ENCODE results near the gene TMEM140. TPM values are rescaled to one million over a fixed set of nuclear protein-coding genes. Genes with fewer than 3 reads are reported as not detected.
A peak's percentile ranks its signal among the peaks of the same experiment; 100 is the strongest.

The TMEM140 gene
- total RNA-seq, 2 donors from 2014 or later, result 4.0 to 9.6 TPM

DNA sequence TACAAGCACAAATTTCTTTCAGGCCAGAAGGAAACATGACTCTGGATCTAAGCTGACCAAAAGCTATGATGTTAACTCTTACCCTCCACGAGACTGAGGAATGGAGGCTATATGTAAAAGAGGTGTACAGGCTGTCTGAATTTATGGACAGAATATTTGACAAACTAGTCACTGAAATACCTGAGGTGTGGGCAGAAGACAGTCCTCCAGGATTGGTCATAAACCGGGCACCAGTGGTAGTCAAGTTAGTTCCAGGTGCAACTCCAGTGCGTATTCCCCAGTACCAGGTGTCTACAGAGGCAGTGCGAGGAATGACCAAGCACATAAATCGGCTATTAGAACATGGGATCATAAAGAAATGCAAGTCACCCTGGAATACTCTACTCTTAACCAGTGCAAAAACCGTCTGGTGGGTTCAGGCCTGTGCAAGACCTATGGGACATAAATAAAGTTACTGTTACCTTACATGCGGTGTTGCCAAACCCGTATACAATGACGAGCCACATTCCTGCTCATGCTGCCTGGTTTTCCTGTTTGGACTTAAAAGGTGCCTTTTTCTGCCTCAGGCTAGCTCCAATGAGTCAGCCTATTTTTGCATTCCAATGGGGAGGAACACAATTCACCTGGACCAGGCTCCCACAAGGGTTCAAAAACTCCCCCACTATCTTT is 29.3 kb downstream of the TMEM140 start:
- H3K27ac ChIP-seq, result no peak overlapping the region
- H3K4me1 ChIP-seq, result peaks cover 19% of the 10 kb centered on the region
- ATAC-seq, result no peak
- H3K4me3 ChIP-seq, result no peak overlapping the region
- peaks cover 0 to under 1% of the 10 kb centered on the region in 2 donors for H3K36me3 ChIP-seq (replicated peaks in 1 of 2; ENCODE audit: insufficient read depth in 1 of 2, low read depth in 2 of 2)
- WGBS, 2 donors, result 93 to 96% methylated on average over 9 of the region's 9 CpGs
- TF ChIP-seq, protein P1, sequence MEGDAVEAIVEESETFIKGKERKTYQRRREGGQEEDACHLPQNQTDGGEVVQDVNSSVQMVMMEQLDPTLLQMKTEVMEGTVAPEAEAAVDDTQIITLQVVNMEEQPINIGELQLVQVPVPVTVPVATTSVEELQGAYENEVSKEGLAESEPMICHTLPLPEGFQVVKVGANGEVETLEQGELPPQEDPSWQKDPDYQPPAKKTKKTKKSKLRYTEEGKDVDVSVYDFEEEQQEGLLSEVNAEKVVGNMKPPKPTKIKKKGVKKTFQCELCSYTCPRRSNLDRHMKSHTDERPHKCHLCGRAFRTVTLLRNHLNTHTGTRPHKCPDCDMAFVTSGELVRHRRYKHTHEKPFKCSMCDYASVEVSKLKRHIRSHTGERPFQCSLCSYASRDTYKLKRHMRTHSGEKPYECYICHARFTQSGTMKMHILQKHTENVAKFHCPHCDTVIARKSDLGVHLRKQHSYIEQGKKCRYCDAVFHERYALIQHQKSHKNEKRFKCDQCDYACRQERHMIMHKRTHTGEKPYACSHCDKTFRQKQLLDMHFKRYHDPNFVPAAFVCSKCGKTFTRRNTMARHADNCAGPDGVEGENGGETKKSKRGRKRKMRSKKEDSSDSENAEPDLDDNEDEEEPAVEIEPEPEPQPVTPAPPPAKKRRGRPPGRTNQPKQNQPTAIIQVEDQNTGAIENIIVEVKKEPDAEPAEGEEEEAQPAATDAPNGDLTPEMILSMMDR (IDR thresholded peaks at IDR 0.05), result no peak
- TF ChIP-seq POLR2A (IDR thresholded peaks at IDR 0.05), result no peak
- H3K27me3 ChIP-seq, result no peaks in the 10 kb centered on the region
- DNase-seq, result no peak
- intact Hi-C loops (cut with DNase I), result no loop called here
- H3K9me3 ChIP-seq, result peaks cover 0 to 13% (median 3%) of the 10 kb centered on the region in 3 donors

DNA sequence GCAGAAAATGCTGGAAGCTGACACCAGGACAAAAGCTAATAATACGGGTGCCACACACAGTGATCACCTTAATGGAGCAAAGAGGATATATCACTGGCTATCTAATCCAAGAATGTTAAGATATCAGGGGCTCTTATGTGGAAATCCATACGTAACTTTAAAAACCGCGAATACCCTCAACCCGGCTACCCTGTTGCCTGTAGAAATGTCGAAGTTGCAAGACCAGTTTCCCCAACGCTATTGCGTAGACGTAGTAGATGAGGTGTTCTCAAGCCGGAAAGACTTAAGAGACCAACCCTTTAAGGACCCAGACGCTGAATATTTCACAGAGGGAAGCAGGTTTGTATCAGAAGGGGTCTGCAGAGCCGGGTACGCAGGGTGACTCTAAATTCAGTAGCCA is 30.5 kb downstream of the TMEM140 start:
- 84 to 87% methylated on average over 13 of the region's 13 CpGs for WGBS, 2 donors
- ATAC-seq (no peak), DNase-seq (peak in 2 of 4 donors; percentile 6 to 22)

DNA sequence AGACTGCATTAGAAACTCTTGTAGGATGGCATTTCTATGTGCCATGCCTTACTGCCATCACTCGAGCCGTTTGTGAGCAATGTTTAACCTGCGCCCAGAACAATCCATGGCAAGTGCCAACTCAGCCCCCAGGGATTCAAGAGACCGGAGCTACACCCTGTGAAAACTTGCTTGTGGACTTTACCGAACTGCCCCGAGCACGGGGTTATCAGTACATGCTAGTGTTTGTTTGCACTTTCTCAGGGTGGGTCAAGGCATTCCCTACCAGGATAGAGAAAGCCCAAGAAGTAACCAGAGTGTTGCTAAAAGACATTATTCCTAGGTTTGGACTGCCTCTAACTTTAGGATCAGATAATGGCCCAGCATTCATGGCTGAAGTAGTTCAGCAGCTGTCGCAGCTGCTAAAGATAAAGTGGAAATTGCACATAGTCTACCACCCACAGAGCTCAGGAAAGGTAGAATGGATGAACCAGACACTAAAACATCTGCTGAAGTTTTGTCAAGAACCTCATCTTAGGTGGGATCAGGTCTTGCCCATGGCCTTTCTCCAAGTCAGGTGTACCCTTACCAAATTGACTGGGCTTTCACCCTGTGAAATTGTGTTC is 31.6 kb downstream of the TMEM140 start:
- H3K4me3 ChIP-seq, result no peak overlapping the region
- ATAC-seq (peak; percentile 63), DNase-seq (peak; percentile 33 to 56 (median 48))
- H3K27me3 ChIP-seq, result no peaks in the 10 kb centered on the region
- H3K4me1 ChIP-seq, result peaks cover 19% of the 10 kb centered on the region
- WGBS, 2 donors, result 23 to 30% methylated on average over 5 to 8 of the region's 8 CpGs
- peaks cover 0 to 12% of the 10 kb centered on the region in 2 donors for H3K36me3 ChIP-seq (replicated peaks in 1 of 2; ENCODE audit: insufficient read depth in 1 of 2, low read depth in 2 of 2)
- no peak for TF ChIP-seq POLR2A (IDR thresholded peaks at IDR 0.05)
- TF ChIP-seq, protein P1 (IDR thresholded peaks at IDR 0.05), result no peak
- intact Hi-C loops (cut with DNase I), result no loop called here
- peaks cover 0 to 19% (median 3%) of the 10 kb centered on the region in 3 donors for H3K9me3 ChIP-seq
- peak overlapping the region; percentile 19 to 52 (median 38) for H3K27ac ChIP-seq

More for the DNA sequence above, 30.5 kb downstream of the TMEM140 start:
- Histone ChIP-seq H3K4me3 (no peak overlapping the region), H3K27ac (peak overlapping the region in 1 of 4 donors; percentile 2), H3K36me3 (replicated peaks in 1 of 2; ENCODE audit: insufficient read depth in 1 of 2, low read depth in 2 of 2) (peaks cover 0 to 4% of the 10 kb centered on the region in 2 donors), H3K4me1 (peaks cover 19% of the 10 kb centered on the region), H3K27me3 (no peaks in the 10 kb centered on the region), H3K9me3 (peaks cover 0 to 19% (median 3%) of the 10 kb centered on the region in 3 donors)
- TF ChIP-seq, protein P1 (IDR thresholded peaks at IDR 0.05), result no peak
- TF ChIP-seq POLR2A (IDR thresholded peaks at IDR 0.05), result no peak
- intact Hi-C loops (cut with DNase I), result no loop called here

- DNase-seq (peak in 1 of 4 donors; percentile 10), ATAC-seq (no peak)
- TF ChIP-seq, protein P1 (IDR thresholded peaks at IDR 0.05), result no peak
- no peak for TF ChIP-seq POLR2A (IDR thresholded peaks at IDR 0.05)
- peaks cover 0 to 19% (median 3%) of the 10 kb centered on the region in 3 donors for H3K9me3 ChIP-seq
- peaks cover 3 to 16% of the 10 kb centered on the region in 2 donors for H3K36me3 ChIP-seq (replicated peaks in 1 of 2; ENCODE audit: insufficient read depth in 1 of 2, low read depth in 2 of 2)
- peaks cover 19% of the 10 kb centered on the region for H3K4me1 ChIP-seq
- intact Hi-C loops (cut with DNase I), result no loop called here
- no peak overlapping the region for H3K4me3 ChIP-seq
- peak overlapping the region in 3 of 4 donors; percentile 19 to 52 (median 41) for H3K27ac ChIP-seq
- WGBS, 2 donors, result 95 to 100% methylated on average over 2 to 5 of the region's 5 CpGs
- H3K27me3 ChIP-seq, result no peaks in the 10 kb centered on the region
These were observed 32.2 kb downstream of the TMEM140 start for GRCh38 chr7:135180122-135180521.
